ENCODE results near the gene TNS2.

TNS2 gene

DNA sequence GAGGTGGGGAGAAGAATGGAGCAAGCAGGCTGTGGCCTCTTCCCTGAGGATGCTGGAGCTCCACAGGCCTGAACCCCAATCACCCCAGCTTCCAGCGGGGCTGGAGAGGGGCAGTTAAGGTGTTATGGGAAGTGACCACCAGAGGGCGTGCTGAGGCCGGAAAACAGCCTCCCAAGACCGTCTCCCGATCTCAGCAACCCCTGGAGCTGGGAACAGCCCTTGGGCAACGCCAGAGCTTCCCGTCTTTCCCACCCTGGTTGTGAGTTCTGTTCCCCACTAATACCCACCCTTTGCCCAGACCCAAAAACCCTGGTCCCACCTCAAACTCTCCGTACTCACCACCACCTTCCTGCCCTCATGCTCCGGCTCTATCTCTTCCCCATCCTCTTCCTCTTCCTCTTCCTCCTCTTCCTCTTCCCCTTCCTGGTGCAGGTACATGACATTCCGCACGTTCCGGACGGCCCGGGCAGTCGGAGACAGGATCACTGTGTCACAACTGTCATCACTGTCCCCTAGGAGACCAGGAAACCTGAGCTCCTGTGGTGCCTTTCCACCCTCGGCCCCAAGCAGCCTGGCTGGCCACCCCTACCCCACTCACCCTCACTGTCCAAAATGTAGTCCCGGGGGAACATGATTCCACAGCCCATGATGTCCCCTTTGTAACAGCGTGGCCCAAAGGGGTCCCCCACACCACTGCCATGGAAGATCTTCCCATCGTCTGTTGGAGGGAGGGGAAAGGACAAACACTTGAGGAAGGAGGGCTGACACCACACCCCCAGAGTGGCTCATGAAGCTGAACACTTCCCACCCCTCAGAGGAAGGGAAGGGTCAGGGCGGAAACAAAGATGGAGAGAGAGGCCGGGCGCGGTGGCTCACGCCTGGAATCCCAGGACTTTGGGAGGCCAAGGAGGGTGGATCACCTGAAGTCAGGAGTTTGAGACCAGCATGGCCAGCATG lies 16.4 kb downstream of the TNS2 start:
- DNase-seq (ENCODE audit: low read depth) = no peak
- no peak overlapping the region for H3K4me3 ChIP-seq (ENCODE audit: low read depth, low read length)

DNA sequence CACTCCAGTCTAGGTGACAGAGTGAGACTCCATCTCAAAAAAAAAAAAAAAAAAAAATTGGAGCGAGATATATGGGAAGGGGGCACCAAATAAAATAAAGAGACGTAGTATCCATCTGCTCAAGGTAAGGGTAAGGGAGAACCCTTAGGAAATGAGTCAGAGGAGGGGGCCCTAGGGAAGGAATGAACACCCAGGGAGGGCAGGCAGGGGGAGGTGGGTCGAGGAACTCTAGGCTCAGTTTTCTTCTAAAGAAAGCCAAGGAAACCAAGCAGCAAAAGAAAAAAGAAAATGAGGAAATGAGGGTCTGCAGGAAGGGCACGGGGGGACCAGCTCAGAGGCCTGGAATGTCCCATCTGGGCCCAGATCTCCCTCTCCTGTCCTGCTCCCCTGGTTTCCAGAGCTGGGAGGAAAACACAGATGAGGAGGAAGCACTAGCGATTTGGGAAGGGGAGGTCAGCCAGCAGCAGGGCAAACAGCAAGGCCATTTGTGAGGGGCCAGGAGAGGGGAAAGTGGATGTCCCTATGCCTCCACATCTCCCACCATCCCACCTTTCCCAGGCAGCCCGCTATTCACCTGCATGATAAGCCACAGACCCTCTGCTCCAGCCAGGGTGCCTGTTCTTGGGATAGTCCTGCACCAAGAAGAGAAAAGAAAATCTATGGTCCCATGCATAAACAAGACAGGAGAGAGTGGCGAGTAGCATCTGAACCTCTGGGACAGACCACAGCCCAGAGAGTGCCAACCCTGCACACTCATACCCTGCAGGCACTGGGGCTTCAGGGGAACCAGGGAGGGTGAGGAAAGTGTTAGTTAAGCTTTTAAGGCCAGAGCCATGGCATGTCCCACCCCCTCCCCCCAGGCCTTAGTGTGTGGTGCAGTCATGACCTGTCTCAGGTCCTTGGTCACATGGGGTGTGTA lies 17.5 kb downstream of the TNS2 start:
- no peak for DNase-seq (ENCODE audit: low read depth)
- no peak overlapping the region for H3K4me3 ChIP-seq (ENCODE audit: low read depth, low read length)

DNA sequence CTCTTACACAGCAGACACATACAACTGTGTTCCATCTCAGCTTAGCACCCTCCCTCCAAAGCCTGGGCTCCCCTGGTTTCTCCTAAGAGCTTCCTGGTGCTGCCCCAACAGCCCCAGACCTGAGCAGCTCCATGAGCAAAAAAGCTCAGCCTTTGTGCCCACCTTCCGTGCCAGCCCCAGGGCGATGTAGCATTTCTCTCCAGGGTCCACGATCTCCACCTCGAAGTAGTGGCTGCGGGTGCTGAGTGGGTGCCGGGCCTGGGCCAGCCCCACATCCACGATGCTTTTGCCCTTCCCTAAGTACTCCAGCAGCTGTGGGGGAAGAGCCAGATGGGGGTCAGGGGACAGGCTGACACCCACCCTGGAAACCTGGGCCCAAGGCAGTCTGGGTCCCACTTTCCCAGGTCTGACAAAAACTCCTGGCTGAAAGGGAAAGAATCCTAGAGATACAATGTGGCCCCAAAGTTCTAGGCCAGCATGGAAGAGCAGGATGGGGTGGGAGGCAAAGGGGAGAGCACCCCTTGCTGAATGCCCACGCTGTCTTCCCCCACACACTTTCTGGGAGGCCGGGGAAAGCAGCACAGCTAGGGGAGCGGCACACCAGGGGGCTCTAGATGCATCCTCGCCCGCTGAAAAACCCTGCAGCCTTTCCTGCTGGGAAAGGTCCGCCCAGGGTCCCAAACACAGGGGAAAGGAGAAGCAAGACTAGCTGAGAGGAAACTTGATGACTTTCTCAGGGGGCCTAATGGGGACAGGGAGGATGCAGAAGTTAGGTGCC lies 18.3 kb downstream of the TNS2 start:
- H3K4me3 ChIP-seq (ENCODE audit: low read depth, low read length) = no peak overlapping the region
- DNase-seq (ENCODE audit: low read depth) = no peak

DNA sequence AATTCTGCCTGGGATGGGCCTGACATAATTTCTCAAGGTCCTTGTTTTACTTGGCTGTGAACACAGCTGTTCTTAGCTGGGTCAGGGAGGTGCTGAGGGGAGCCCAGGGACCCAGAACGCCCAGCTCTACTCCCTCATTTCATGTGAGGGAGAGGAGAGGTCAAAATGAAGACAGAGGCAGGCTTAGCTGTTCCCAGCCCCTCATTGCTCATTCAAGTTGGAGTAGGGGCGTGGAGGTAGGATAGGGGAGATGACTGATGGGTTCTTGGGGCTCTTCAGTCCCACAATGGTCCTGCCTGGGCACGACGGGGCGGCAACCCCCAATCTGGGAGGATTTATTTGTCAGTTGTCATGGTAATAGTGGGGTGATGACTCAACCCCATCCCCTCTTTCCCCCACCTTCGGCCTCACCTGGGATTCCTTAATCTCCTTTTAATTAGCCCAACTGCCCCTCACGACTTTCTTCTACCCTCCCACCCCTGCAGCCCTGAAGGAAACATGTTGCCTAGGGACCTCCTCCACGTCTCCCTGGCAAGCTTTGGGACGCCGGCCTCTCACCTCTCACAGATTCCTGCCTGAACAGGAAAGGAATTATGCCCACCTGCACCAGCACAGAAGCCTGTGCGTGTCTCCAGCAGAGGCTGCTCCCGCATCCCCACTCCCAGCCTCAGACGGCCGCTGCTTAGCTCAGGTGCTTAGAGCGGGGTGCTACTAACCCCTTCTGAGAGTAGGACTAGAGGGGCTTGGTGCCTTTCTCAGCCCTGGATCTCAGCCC lies 19.1 kb downstream of the TNS2 start:
- DNase-seq (ENCODE audit: low read depth) = no peak
- H3K4me3 ChIP-seq (ENCODE audit: low read depth, low read length) = no peak overlapping the region

DNA sequence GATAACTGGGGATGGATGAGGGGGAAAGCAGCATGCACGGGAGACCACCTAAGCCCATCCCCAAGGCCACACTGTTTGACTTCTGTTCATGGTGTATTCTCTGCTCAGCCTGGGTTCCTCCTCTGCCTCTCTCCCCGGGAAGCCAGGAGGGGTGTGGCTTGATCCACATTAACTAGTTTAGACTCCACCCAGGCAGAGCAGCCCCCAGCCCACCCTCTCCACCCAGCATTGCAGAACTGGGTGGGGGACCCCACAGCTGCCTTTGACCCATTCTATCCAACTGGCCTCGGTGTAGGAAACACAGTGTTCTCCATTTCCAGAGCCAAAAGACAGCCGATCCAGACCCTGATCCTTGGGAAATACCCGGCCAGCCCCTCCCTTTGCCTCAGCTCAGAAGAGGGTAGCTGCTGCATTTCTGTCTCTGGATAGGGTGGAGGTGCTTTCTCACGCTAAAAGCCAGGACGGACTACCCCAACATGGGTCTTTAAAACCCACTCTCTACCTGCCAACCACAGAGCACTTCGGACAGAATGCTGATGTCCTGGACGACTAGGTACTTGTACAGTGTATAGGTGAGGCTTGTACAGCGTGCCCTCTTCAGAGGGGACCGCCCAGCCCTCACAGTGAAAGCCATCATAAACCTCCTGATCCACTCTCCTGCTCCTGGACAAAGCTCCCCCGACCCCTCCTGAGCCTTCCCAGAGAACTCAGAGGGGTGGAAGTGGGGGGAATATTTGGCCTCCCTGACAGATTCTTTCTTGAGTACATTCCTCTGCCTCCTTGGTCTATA lies 20.0 kb downstream of the TNS2 start:
- no peak for DNase-seq (ENCODE audit: low read depth)
- no peak overlapping the region for H3K4me3 ChIP-seq (ENCODE audit: low read depth, low read length)

DNA sequence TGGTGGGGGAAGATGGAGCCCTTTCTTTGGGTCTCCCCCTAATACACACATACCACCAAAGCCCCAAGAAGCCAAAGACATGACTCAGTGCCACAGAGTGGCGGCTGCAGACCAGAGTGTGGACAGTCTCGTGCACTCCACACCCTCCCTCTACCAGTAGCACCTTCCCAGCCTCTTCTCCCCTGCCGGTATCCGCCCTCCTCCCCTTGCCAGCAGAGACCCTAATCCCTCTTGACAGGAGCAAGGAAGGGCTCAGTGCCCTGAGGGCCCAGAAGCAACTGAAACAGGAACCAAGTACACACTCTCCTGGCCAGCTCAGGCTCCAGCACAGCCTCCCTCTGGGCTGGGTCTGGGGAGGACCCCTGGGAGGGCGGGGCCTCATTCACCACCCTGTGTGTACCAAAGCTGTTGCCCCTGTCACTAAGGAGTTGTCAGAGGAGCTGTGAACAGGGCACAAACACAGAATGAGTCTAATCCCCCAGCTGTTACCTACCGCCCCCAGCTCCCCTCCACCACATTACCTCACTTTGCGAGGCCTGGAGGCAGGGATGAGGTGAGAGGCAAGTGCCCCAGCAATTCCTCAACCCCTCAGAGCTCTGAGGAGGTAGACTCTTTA lies 21.1 kb downstream of the TNS2 start:
- no peak for DNase-seq (ENCODE audit: low read depth)
- no peak overlapping the region for H3K4me3 ChIP-seq (ENCODE audit: low read depth, low read length)

DNA sequence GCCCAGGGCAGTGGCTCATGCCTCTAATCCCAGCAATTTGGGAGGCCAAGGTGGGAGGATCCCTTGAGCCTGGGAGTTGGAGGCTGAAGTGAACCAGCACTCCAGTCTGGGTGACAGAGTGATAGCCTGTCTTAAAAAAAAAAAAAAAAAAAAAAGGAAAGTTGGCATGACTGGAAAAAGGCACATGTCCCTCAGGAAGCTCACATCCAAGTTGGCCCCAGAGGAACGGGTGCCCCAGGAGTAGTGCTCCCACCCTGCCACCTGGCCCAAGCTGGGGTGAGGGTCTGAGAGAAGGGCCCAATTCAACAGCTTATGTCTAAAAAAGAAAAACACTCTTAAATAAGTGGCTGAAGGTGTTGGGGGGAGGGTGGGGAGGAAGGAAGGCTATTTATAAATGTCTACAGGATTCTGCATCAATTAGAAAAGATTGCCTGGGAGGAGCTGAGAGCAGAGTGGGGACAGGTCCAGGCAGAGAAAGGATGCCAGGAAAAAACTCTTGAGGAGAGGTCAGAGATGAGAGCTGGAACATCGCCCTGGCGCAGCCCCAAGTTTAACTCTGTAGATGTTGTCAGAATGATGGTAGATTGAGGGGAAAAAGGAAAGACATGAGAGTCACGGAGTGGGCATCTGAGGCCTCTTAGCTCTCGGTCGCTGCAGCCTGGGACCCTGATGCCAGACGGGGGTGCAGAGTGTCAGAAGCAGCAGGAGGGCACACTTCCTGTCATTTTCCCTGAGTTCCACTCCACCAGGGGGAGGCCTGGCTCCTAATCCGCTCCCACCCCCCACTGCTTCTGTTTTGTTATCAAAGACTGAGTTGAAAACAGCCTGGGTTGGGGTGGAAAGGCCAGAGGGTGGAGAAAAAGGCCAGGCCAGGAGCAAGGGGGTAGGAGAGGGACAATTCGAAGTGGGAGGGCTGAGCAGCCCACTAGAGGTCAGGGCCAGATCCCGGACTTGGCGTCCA lies 22.0 kb downstream of the TNS2 start:
- no peak for DNase-seq (ENCODE audit: low read depth)
- H3K4me3 ChIP-seq (ENCODE audit: low read depth, low read length) = no peak overlapping the region

DNA sequence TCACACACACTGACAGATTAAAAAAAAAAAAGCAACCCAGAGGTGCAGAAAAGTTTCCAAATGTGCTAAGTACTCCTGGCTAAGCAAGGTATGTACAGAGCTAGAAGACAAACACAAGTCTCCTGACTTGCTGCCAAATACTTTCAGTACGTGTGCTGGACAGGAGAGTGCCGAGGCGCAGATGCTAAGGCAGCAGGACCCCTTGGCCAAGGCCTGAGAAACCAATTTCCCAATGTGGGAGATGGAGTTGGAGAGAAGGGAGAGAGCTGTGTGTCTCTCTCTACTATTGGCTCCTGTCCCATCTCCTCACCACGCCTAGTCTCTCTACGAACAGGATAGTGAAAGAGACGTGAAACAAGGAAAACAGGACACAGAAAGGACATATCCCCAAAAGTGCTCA lies 24.0 kb downstream of the TNS2 start:
- no peak for DNase-seq (ENCODE audit: low read depth)

DNA sequence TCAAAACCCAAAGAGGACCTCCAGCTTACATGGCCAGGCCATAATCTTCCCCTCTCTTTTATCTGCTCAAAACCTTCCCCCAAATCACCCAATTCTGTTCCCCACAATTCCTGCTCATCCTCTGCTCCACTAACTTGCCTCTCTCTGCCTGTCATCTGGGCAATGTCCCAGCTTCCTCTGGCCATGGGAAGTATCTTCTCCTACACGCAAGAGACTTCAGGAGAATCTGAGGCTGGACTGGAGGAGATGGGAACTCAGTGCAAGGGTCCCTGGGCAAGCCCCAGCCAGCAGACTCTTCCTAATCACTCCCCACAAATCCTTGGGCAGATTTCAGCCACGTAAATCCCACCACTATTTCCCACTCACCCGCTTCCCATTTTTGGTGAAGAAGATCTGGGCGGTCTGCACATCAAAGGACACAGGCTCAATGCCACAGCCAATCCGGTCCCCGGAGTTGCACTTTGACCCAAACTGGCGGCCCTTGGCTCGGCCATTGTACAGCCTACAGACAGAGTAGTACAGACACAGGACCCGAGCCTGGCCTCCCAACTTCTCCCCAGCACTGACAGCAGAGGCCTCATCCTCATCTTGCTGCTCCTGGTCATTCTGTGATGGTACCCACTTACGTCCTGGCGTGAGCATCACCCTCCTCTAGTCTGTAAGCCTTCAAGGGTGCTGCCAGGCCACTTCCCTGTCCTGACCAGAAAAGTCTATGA lies 24.6 kb downstream of the TNS2 start:
- DNase-seq (ENCODE audit: low read depth) = no peak
- no peak overlapping the region for H3K4me3 ChIP-seq (ENCODE audit: low read depth, low read length)

More for the DNA sequence above, 24.0 kb downstream of the TNS2 start:
- no peak overlapping the region for H3K4me3 ChIP-seq (ENCODE audit: low read depth, low read length)

DNA sequence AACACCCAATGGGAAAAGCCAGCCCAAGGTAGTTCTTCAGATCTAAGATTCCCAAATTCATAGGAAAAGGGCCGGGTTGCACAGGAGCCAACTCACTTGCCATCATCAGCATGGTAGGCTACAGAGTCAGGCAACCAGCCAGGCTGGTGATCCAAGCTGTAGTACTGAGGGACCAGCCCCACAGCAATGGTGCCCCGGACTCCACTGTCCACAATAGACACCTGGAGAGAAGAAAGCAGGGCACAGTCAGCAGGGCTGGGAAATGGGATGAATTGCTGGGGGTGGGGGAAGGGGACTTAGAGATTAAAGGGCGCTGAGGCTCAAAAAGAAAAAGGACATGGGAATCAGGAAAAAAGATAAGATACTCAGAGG lies 25.1 kb downstream of the TNS2 start:
- H3K4me3 ChIP-seq (ENCODE audit: low read depth, low read length) = no peak overlapping the region
- no peak for DNase-seq (ENCODE audit: low read depth)

DNA sequence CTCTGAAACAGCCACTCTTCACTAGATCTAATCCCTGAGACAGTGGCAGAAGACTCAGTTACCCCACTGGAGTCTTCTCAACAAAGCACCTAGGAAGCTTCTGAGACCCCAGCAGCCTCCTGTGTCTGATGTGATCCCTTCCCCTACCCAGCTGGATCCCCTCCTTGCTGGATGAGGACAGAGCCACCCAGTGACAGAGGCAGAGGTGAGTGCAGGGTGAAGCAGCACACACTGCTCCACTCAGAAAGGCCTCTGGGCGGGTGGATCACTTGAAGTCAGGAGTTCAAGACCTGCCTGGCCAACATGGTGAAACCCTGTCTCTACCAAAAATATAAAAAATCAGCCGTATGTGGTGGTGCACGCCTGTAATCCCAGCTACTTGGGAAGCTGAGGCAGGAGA lies 26.6 kb downstream of the TNS2 start:
- H3K4me3 ChIP-seq (ENCODE audit: low read depth, low read length) = no peak overlapping the region
- DNase-seq (ENCODE audit: low read depth) = no peak

DNA sequence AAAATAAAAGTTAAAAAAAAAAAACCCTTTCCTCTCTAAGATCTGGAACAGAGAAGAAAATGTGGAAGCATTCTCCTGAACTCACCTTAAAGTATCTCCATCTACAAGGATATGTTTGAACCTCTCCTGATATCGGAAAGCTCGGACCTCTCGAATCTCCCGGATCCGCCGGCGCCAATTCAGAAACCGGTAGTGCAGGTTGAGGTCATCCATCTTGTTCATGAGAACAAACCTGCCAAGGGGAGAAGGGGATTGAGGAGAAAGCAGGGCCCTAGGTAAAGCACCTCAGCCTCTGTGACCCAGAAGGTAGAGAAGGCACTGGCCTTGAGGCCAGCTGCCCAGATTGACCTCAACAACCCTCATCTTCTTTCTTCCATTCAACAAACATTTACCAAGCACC lies 27.2 kb downstream of the TNS2 start:
- H3K4me3 ChIP-seq (ENCODE audit: low read depth, low read length) = no peak overlapping the region
- no peak for DNase-seq (ENCODE audit: low read depth)

DNA sequence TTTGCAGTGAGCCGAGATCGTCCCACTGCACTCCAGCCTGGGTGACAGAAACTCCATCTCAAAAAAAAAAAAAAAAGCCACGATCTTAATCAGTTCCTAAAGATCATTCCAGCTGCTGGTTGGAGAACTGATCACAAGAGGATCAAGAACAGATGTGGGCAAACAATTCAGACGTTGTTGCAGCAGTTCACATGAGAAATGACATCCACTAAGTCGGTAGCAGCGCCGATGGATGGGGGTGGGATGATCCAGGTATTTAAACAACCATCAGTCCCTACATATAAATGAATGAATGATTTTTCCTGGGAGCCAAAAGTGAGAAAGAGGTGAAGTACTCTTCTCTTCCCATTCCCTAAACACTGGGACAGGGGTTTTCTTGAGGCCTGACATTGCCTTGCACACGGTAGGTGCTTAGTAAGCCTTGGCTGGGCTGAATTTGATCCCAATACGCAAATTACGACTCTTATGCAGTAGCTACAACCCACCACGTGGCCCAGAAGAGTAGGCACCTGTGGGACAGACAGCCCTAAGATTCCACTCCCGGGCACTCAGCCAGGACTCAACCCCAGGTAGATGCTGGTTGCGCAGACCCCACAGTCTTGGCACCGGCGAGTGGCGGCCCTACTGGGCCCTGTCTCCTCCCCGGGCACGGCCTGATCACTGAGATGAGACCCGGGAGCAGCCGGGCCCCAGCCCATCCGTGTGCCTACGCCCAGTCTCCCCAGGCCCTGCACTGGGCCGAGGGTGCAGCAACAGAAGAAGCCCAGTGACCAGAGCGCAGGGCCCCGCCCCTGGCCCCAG lies 28.8 kb downstream of the TNS2 start:
- peak overlapping the region; percentile 66 for H3K4me3 ChIP-seq (ENCODE audit: low read depth, low read length)
- DNase-seq (ENCODE audit: low read depth) = no peak

DNA sequence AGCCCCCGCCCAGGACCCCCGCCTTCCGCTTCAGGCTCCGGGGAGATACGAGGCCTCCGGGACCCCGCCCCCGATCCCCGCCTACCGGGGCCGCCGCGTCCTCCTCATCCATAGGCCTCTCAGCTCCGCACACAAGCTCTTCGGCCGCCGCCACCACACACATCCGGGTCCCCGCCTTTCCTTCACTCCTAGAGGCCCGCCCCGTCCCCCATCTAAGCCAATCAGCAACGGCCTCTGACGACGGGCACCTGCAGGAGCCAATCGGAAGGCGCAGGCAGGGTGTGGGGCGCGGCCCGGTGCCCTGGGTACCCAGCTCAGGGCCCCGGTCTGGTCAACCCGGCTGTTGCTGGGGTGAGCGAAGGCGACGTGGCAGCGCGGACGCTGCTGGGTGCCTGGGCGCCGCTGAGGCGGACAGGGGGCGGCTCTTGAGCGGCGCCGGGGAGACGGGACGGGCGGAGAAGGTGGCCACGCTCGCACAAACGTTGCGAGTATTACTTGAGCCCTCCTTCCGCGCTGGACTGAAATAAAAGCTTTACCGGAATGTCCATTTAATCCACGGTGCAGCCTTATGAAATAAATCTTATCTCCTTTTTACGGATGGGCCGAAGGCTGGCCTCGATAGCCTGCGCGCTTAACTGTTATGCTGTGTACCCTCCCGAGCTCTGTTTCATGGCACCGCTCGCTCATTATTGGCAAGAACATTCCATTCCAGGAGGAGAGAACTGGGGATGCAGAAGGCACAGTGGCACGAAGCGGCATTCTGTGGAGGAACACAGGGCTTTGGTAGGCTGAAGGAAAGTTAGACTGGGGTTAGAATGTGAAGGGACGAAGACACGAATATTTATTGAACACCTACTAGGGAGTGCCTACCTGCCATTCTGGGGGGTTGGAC lies 29.6 kb downstream of the TNS2 start, which contains the start of gene SPRYD3:
Gene SPRYD3 (minus strand): TSS at position 165 of the 892 bp plus-strand sequence. CDS start 57 bp downstream, at position 108.
- DNase-seq (ENCODE audit: low read depth) = peak; percentile 92
- peak within 1 kb of the TSS; percentile 66 for H3K4me3 ChIP-seq (ENCODE audit: low read depth, low read length)
